Endothelial cell of umbilical vein (primary cell): ENCODE results near the gene DNAJC16. TPM values are rescaled to one million over a fixed set of nuclear protein-coding genes. Genes with fewer than 3 reads are reported as not detected.

Experiments used
- BruUV-seq: library from RNA; stranded (reverse); fragments of 400-500 nt; replicated peaks from 2 replicates; lab custom pipeline; 2021; lab: Mats Ljungman, UMichigan
- CTCF ChIA-PET: fragments of 300-600, 350-600 bp; sonication (Branson Sonifier 250); formaldehyde crosslinking; loops from one replicate; lab custom pipeline; 2021; ENCODE audit warnings: antibody characterized with exemption, inconsistent platforms; lab: Charles Lee
- POLR2A ChIA-PET: fragments of 300-600, 350-600 bp; sonication (Branson Sonifier 250); formaldehyde crosslinking; loops from one replicate; lab custom pipeline; 2021; ENCODE audit warnings: antibody characterized with exemption, inconsistent platforms; lab: Charles Lee
- DNase-seq: peaks from one replicate; pipeline ENCODE4 v3.0.0-alpha.2; 2011; ENCODE audit warnings: low read depth, low spot score
- FAIRE-seq: peaks from 2 replicates; lab custom pipeline; 2011; peaks lifted over from hg19 to GRCh38; lab: Jason Lieb, UNC
- H2AFZ ChIP-seq: 2 replicates; pipeline ENCODE4 v1.6.0; 2012; ENCODE audit warnings: low read depth, low read length, control low read depth, inconsistent platforms
- H3K27ac ChIP-seq: 2 replicates; pipeline ENCODE4 v1.5.1; 2011; ENCODE audit warnings: low read depth, mild to moderate bottlenecking, control low read depth, low read length, moderate library complexity; ENCODE audit not compliant: insufficient read depth
- H3K27me3 ChIP-seq, 2 experiments: 2 replicates each; pipeline versions ENCODE4 v1.6.0 to v1.6.1; 2011; ENCODE audit warnings: low read length in 2 of 2, mixed read lengths in 1 of 2; ENCODE audit not compliant: control insufficient read depth in 2 of 2, insufficient read depth in 2 of 2
- H3K36me3 ChIP-seq, 2 experiments: 2 replicates in 1 of 2; 3 replicates in 1 of 2; pipeline ENCODE4 v1.5.1; 2011; ENCODE audit warnings: low read length in 2 of 2, mild to moderate bottlenecking in 1 of 2, moderate library complexity in 1 of 2; ENCODE audit not compliant: control insufficient read depth in 2 of 2, insufficient read depth in 2 of 2; ENCODE audit errors: extremely low read depth in 1 of 2
- H3K4me1 ChIP-seq: 3 replicates; pipeline ENCODE4 v1.5.1; 2011; ENCODE audit warnings: mild to moderate bottlenecking, low read length; ENCODE audit not compliant: control insufficient read depth, insufficient read depth; ENCODE audit errors: extremely low read depth
- H3K4me2 ChIP-seq: 2 replicates; pipeline ENCODE4 v1.6.1; 2011; ENCODE audit warnings: low read length, control low read depth, mixed read lengths; ENCODE audit not compliant: insufficient read depth
- H3K4me3 ChIP-seq, 3 experiments: fragments of 200-600 bp in 1 of 3; sonication (generic), shearing (Covaris generic) in 1 of 3; replicated peaks in 1 of 3; 2 replicates each; pipeline ENCODE4 v1.5.1; 2011 to 2016; ENCODE audit warnings: control low read depth in 3 of 3, low read length in 3 of 3, mild to moderate bottlenecking in 2 of 3, inconsistent platforms in 1 of 3, low read depth in 1 of 3, moderate library complexity in 1 of 3; ENCODE audit not compliant: insufficient read depth in 1 of 3
- H3K79me2 ChIP-seq: 2 replicates; pipeline ENCODE4 v1.6.0; 2012; ENCODE audit warnings: low read length, inconsistent platforms; ENCODE audit not compliant: control insufficient read depth, insufficient read depth
- H3K9ac ChIP-seq: replicated peaks from 2 replicates; pipeline ENCODE3; 2011; ENCODE audit warnings: low read length, control low read depth; ENCODE audit not compliant: insufficient read depth; ENCODE audit errors: extremely low read depth
- H3K9me1 ChIP-seq: replicated peaks from 3 replicates; pipeline ENCODE4 v1.6.0; 2011; ENCODE audit warnings: mild to moderate bottlenecking, low read length; ENCODE audit not compliant: control insufficient read depth, insufficient read depth; ENCODE audit errors: extremely low read depth
- H3K9me3 ChIP-seq: replicated peaks from 2 replicates; pipeline ENCODE4 v1.5.1; 2012; ENCODE audit warnings: low read length, inconsistent platforms; ENCODE audit not compliant: control insufficient read depth, insufficient read depth
- H4K20me1 ChIP-seq: replicated peaks from 2 replicates; pipeline ENCODE3; 2011; ENCODE audit warnings: mild to moderate bottlenecking, low read length; ENCODE audit not compliant: control insufficient read depth, insufficient read depth; ENCODE audit errors: extremely low read depth
- CTCF ChIP-seq, 2 donors: IDR thresholded peaks; 1 replicate in 1 of 2; 2 replicates in 1 of 2; pipeline ENCODE4 v1.5.1; 2011; ENCODE audit warnings: low read length in 2 of 2, mild to moderate bottlenecking in 2 of 2, moderate library complexity in 2 of 2, control low read depth in 1 of 2, inconsistent platforms in 1 of 2, low read depth in 1 of 2; ENCODE audit not compliant: insufficient read depth in 1 of 2; ENCODE audit errors: extremely low read depth in 1 of 2
- EZH2 ChIP-seq: IDR thresholded peaks from 2 replicates; pipeline ENCODE4 v1.6.1; 2012; ENCODE audit warnings: borderline replicate concordance, low read depth, mild to moderate bottlenecking, moderate library complexity, low read length, inconsistent platforms; ENCODE audit not compliant: severe bottlenecking
- FOS ChIP-seq: IDR thresholded peaks from 2 replicates; pipeline ENCODE4 v1.6.1; 2011; ENCODE audit warnings: mild to moderate bottlenecking, low read length, moderate library complexity, borderline replicate concordance; ENCODE audit not compliant: insufficient read depth
- GATA2 ChIP-seq: IDR thresholded peaks from 2 replicates; pipeline ENCODE4 v1.7.0; 2011; ENCODE audit warnings: low read depth, mild to moderate bottlenecking, moderate library complexity, mixed read lengths, low read length; ENCODE audit not compliant: insufficient read length, insufficient read depth
- JUN ChIP-seq: IDR thresholded peaks from 2 replicates; pipeline ENCODE4 v1.6.1; 2011; ENCODE audit warnings: borderline replicate concordance, low read depth; ENCODE audit not compliant: insufficient read length, insufficient read depth
- MAX ChIP-seq: IDR thresholded peaks from 2 replicates; pipeline ENCODE4 v1.6.1; 2011; ENCODE audit not compliant: insufficient read depth, insufficient read length
- MYC ChIP-seq: IDR thresholded peaks from one replicate; pipeline ENCODE4 v1.6.1; 2011; ENCODE audit warnings: mild to moderate bottlenecking, low read depth, low read length
- POLR2A ChIP-seq: IDR thresholded peaks from 2 replicates; pipeline ENCODE4 v1.6.1; 2012; ENCODE audit warnings: low read depth, mild to moderate bottlenecking, control low read depth, low read length
- POLR2AphosphoS5 ChIP-seq: IDR thresholded peaks from 2 replicates; pipeline ENCODE4 v1.6.1; 2012; ENCODE audit warnings: low read depth, mild to moderate bottlenecking, control low read depth, low read length, moderate library complexity; ENCODE audit not compliant: insufficient read depth
- dilution Hi-C: fragments of 300-500 bp; cut with MboI; formaldehyde crosslinking; loops from one replicate; pipeline ENCODE4 v1.15.0; 2019; ENCODE audit warnings: low sequenced_read_pairs; ENCODE audit not compliant: extremely low pct_ligation_motif_present
- intact Hi-C: fragments of 100-400 bp; cut with micrococcal nuclease; formaldehyde crosslinking; loops from one replicate; pipeline ENCODE4 v1.10.0; 2022
- polyA plus RNA-seq, 4 experiments: library from polyadenylated mRNA; depleted of rRNA in 3 of 4; stranded (reverse) in 3 of 4; unstranded in 1 of 4; fragments of >200 nt; gene quantifications; 2 replicates each; pipeline versions ENCODE4 v1.2.1 to v1.2.3, GENCODE V29; 2011 to 2012; ENCODE audit warnings: missing spikeins in 1 of 4
- small RNA-seq: library from RNA; depleted of rRNA; stranded (forward); fragments of <200 nt; gene quantifications from one replicate; pipeline ENCODE3, GENCODE V24; 2012; ENCODE audit warnings: low replicate concordance, low read depth; ENCODE audit not compliant: insufficient read depth, insufficient read length
- total RNA-seq: library from RNA; stranded (reverse); gene quantifications from 2 replicates; pipeline ENCODE4 v1.2.3, GENCODE V29; 2021

DNAJC16 gene
- total and polyA plus RNA-seq, 2 donors (not counting 3 experiments of a cell fraction or from before 2014, with no cell fraction given), result 8.0 to 21.4 TPM

GRCh38 chr1:15625056-15625917 lies 98.6 kb downstream of the DNAJC16 start:
- no peak for FAIRE-seq

More at GRCh38 chr1:15625056-15625917, 98.6 kb downstream of the DNAJC16 start:
- no TSS peak for BruUV-seq
- Histone ChIP-seq H3K79me2 (peaks cover 78% of the 10 kb centered on the region), H3K9me3 (no peaks in the 10 kb centered on the region), H3K27me3 (no peaks in the 10 kb centered on the region), H3K36me3 (peaks cover 4 to 10% of the 10 kb centered on the region in 2 experiments), H4K20me1 (no peaks in the 10 kb centered on the region), H3K9me1 (no peaks in the 10 kb centered on the region), H3K27ac (no peak overlapping the region), H3K4me1 (peaks cover 9% of the 10 kb centered on the region), H3K4me2 (no peak overlapping the region), H3K9ac (no peak overlapping the region), H2AFZ (no peak overlapping the region), H3K4me3 (no peak overlapping the region)
- TF ChIP-seq JUN (no peak), FOS (no peak), EZH2 (no peak), MYC (no peak), POLR2AphosphoS5 (no peak), GATA2 (no peak), MAX (no peak), CTCF (IDR thresholded peaks at IDR 0.05; ENCODE audit: extremely low read depth in 1 of 2, insufficient read depth in 1 of 2, low read depth in 1 of 2, low read length in 2 of 2) (no peak), POLR2A (no peak)
- dilution Hi-C loops, result no loop called here
- ChIA-PET POLR2A (no interaction called here), CTCF (no interaction called here)
- DNase-seq, result no peak
- intact Hi-C loops, result no loop called here

Small RNAs within 50 kb of the gene (small RNA-seq; reads per million reads assigned to genes)
- not detected for gene CD24P1
- not detected for gene RNU7-179P
- not detected for gene SCARNA21B

Other genes with a start within 250 kb of the DNAJC16 start
- 65.5 and 73.5 TPM in 2 replicates for gene EFHD2, start 117.0 kb upstream of the DNAJC16 start, total RNA-seq
- 50.2 TPM in 2 replicates for gene EFHD2, start 117.0 kb upstream of the DNAJC16 start, polyA plus RNA-seq
- not detected in 2 replicates for gene CTRC, start 88.4 kb upstream of the DNAJC16 start, total RNA-seq
- gene CTRC, start 88.4 kb upstream of the DNAJC16 start, polyA plus RNA-seq, result 0.29 and 0.48 TPM in 2 replicates
- not detected in 2 replicates for gene CELA2A, start 70.1 kb upstream of the DNAJC16 start, total RNA-seq
- not detected in 2 replicates for gene CELA2A, start 70.1 kb upstream of the DNAJC16 start, polyA plus RNA-seq
- not detected in 2 replicates for gene CELA2B, start 50.7 kb upstream of the DNAJC16 start, total RNA-seq
- not detected in 2 replicates for gene CELA2B, start 50.7 kb upstream of the DNAJC16 start, polyA plus RNA-seq
- 9.0 and 10.5 TPM in 2 replicates for gene CASP9, start 2.6 kb upstream of the DNAJC16 start, total RNA-seq
- 12.8 and 14.1 TPM in 2 replicates for gene CASP9, start 2.6 kb upstream of the DNAJC16 start, polyA plus RNA-seq
- gene AGMAT, start 58.2 kb downstream of the DNAJC16 start, total RNA-seq, result 1.1 and 1.9 TPM in 2 replicates
- gene AGMAT, start 58.2 kb downstream of the DNAJC16 start, polyA plus RNA-seq, result 0.22 and 0.39 TPM in 2 replicates
- gene DDI2, start 90.6 kb downstream of the DNAJC16 start, total RNA-seq, result 35.2 and 35.9 TPM in 2 replicates
- gene DDI2, start 90.6 kb downstream of the DNAJC16 start, polyA plus RNA-seq, result 4.6 and 5.4 TPM in 2 replicates
- 67.5 and 71.5 TPM in 2 replicates for gene PLEKHM2, start 157.5 kb downstream of the DNAJC16 start, total RNA-seq
- 59.1 and 60.6 TPM in 2 replicates for gene PLEKHM2, start 157.5 kb downstream of the DNAJC16 start, polyA plus RNA-seq
- gene SLC25A34, start 209.4 kb downstream of the DNAJC16 start, total RNA-seq, result 0.76 and 1.1 TPM in 2 replicates
- gene SLC25A34, start 209.4 kb downstream of the DNAJC16 start, polyA plus RNA-seq, result 0.90 and 1.4 TPM in 2 replicates
- gene TMEM82, start 215.7 kb downstream of the DNAJC16 start, total RNA-seq, result not detected in 2 replicates
- not detected in 2 replicates for gene TMEM82, start 215.7 kb downstream of the DNAJC16 start, polyA plus RNA-seq
- 363 and 394 TPM in 2 replicates for gene FBLIM1, start 231.9 kb downstream of the DNAJC16 start, total RNA-seq
- 414 and 436 TPM in 2 replicates for gene FBLIM1, start 231.9 kb downstream of the DNAJC16 start, polyA plus RNA-seq